Ascending aorta (tissue), 2 donors: ENCODE data around the gene CELSR1. TPM values are rescaled to one million over a fixed set of nuclear protein-coding genes. Genes with fewer than 3 reads are reported as not detected.

Source experiments
- DNase-seq, 2 donors: peaks; one replicate each; pipeline ENCODE4 v3.0.0-alpha.2; 2019; ENCODE audit warnings: low spot score in 2 of 2
- H3K27ac ChIP-seq, 2 donors: fragments of 200-600 bp; sonication (generic); one replicate each; pipeline ENCODE4 v1.5.1; 2016 to 2017; ENCODE audit warnings: mild to moderate bottlenecking in 1 of 2
- H3K27me3 ChIP-seq: fragments of 200-600 bp; sonication (generic); one replicate; pipeline ENCODE4 v1.5.1; 2017
- H3K36me3 ChIP-seq, 2 donors: fragments of 200-600 bp; sonication (generic); one replicate each; pipeline ENCODE4 v1.5.1; 2016
- H3K4me1 ChIP-seq, 2 donors: fragments of 200-600 bp; sonication (generic); one replicate each; pipeline ENCODE4 v1.5.1; 2016 to 2017; ENCODE audit warnings: mild to moderate bottlenecking in 1 of 2
- H3K4me3 ChIP-seq, 2 donors: fragments of 200-600 bp; sonication (generic); one replicate each; pipeline ENCODE4 v1.5.1; 2016 to 2017; ENCODE audit warnings: mild to moderate bottlenecking in 1 of 2
- H3K9me3 ChIP-seq, 2 donors: fragments of 200-600 bp; sonication (generic); one replicate each; pipeline ENCODE4 v1.5.1; 2016
- intact Hi-C: fragments of 100-400 bp; cut with DNase I; formaldehyde crosslinking; loops from one replicate; pipeline ENCODE4 v1.15.1; 2023
- total RNA-seq: library from RNA; depleted of rRNA; stranded (reverse); fragments of >200 nt; gene quantifications from one replicate; pipeline ENCODE4 v1.1.0, GENCODE V29; 2016
- TF ChIP-seq, protein P1 (sequence below), 3 experiments: fragments of 200-600 bp in 2 of 3; fragments of 450-650 bp in 1 of 3; sonication (generic) in 2 of 3; IDR thresholded peaks; one replicate each; pipeline ENCODE4 v1.5.1; 2016 to 2019; ENCODE audit warnings: antibody characterized with exemption in 3 of 3, mild to moderate bottlenecking in 1 of 3, moderate library complexity in 1 of 3

The CELSR1 gene
- total RNA-seq, 1 donor from 2014 or later = 10.5 TPM

DNA sequence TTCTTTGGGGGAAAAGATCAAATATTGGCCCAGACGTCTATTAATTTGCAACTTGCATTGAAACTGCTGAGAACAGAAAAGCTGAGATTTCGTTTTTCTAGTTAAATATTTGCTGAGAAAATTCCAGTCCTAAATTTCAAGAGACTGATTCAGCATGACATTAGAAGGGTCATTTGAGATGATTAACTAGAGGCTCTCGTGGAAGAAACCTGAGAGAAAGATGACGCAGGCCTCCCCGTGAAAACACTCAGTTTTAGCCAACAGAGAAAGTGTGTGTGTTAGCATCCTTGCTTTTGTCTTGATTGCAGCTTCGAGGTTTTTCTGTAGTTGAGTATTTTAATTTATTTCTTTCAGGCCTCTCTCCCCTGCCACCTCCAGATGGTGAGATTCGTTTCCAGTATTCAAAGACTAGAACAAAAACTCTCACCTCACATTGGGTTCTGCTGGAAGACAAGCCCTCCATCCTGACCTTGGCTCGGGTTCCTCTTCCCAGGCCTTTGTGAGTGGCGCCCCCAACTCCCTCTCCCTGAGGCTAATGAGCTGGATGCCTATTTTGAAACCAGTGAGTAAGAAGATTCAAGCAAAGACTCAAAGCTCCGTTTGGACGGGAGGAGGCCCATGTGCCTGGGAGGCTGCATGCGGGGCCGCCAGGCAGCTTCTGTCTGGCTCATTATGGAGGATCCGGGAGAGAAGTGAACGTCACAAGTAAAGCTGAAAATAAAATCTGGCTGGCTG is 52.4 kb downstream of the CELSR1 start:
- TF ChIP-seq, protein P1, sequence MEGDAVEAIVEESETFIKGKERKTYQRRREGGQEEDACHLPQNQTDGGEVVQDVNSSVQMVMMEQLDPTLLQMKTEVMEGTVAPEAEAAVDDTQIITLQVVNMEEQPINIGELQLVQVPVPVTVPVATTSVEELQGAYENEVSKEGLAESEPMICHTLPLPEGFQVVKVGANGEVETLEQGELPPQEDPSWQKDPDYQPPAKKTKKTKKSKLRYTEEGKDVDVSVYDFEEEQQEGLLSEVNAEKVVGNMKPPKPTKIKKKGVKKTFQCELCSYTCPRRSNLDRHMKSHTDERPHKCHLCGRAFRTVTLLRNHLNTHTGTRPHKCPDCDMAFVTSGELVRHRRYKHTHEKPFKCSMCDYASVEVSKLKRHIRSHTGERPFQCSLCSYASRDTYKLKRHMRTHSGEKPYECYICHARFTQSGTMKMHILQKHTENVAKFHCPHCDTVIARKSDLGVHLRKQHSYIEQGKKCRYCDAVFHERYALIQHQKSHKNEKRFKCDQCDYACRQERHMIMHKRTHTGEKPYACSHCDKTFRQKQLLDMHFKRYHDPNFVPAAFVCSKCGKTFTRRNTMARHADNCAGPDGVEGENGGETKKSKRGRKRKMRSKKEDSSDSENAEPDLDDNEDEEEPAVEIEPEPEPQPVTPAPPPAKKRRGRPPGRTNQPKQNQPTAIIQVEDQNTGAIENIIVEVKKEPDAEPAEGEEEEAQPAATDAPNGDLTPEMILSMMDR (IDR thresholded peaks at IDR 0.05) = no peak
- Histone ChIP-seq H3K9me3 (no peaks in the 10 kb centered on the region), H3K4me3 (no peak overlapping the region), H3K27ac (no peak overlapping the region), H3K4me1 (no peaks in the 10 kb centered on the region), H3K27me3 (no peaks in the 10 kb centered on the region), H3K36me3 (no peaks in the 10 kb centered on the region)
- DNase-seq = no peak
- intact Hi-C loops = no loop called here

DNA sequence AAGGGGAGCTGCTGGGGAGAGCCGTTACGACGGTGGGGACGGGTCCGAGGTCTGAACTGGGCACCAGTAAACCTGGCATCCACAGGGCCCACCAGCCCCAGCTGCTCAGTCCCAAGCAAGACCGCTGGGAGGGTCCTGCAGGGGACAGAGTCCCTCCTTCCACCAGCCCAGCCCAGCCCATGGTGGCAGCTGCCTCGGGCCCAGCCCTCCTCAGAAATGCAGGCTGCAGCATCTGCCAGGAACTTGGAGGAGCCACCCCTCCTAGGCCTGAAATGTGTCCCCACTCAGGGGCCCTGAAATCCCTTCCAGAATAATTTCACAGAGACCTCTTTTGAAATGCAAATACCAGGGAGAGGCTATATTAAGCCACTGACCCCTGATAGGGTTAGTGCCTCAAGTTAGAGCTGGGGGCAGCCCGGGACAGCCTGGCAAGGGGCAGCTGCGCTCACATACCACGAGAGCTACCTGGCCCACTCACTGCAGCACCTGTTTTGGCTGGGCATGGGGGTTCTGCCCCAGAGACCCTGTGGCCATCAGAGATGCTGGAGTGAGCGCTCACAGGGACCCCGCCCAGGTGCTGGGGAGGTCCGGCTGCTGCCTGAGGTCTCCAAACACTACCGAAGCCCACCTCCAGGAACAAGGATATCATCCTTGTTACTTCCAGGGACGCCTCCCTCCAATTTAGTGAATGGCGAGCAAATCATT is 53.1 kb downstream of the CELSR1 start:
- intact Hi-C loops = no loop called here
- TF ChIP-seq, protein P1 (IDR thresholded peaks at IDR 0.05) = no peak
- Histone ChIP-seq H3K36me3 (no peaks in the 10 kb centered on the region), H3K9me3 (no peaks in the 10 kb centered on the region), H3K4me3 (no peak overlapping the region), H3K4me1 (no peaks in the 10 kb centered on the region), H3K27me3 (no peaks in the 10 kb centered on the region), H3K27ac (no peak overlapping the region)
- no peak for DNase-seq

DNA sequence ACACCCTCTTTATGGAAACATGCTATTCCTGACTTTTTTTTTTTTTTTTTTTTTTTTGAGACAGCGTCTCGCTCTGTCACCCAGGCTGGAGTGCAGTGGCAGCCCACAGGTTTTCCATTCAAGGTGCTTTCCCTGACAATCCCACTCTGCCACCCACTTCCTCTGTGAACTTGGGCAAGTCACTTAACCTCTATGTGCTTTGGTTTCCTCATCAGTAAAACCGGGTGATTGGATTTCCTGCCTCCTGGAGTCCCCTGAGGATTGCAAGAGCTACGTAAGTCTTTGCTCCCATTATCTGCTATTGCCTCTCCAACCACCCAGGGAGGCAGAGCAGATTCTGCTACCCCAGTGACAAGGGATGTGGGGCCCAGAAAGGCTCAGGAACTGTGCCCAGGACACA is 54.1 kb downstream of the CELSR1 start:
- Histone ChIP-seq H3K4me1 (no peaks in the 10 kb centered on the region), H3K27me3 (no peaks in the 10 kb centered on the region), H3K4me3 (no peak overlapping the region), H3K9me3 (no peaks in the 10 kb centered on the region), H3K27ac (no peak overlapping the region), H3K36me3 (no peaks in the 10 kb centered on the region)
- intact Hi-C loops = no loop called here
- TF ChIP-seq, protein P1 (IDR thresholded peaks at IDR 0.05) = no peak
- DNase-seq = no peak

DNA sequence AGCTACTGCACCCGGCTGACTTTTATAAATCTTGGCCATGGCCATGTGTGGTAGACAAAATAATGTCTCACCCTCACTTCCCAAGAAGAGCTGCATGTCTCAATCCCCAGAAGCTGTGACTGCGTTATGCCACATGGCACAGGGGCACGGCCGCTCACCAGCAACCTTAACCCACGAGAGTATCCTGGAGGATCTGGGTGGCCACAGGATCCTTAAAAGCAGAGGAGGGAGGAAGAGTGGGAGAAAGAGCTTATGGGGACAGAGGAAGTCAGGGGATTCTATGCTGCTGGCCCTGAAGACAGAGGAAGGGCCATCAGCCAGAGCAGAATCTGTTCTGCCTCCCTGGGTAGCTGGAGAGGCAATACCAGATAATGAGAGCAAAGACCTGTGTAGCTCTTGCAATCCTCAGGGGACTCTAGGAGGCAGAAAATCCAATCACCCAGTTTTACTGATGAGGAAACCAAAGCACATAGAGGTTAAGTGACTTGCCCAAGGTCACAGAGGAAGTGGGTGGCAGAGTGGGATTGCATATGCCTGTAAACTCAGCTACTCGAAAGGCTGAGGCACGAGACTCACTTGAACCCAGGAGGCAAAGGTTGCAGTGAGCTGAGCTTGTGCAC is 55.3 kb downstream of the CELSR1 start:
- no peak overlapping the region for H3K27ac ChIP-seq
- H3K9me3 ChIP-seq = no peaks in the 10 kb centered on the region
- H3K4me3 ChIP-seq = no peak overlapping the region
- DNase-seq = no peak
- H3K36me3 ChIP-seq = no peaks in the 10 kb centered on the region
- no peaks in the 10 kb centered on the region for H3K27me3 ChIP-seq
- intact Hi-C loops = no loop called here
- TF ChIP-seq, protein P1 (IDR thresholded peaks at IDR 0.05) = no peak
- H3K4me1 ChIP-seq = no peaks in the 10 kb centered on the region

DNA sequence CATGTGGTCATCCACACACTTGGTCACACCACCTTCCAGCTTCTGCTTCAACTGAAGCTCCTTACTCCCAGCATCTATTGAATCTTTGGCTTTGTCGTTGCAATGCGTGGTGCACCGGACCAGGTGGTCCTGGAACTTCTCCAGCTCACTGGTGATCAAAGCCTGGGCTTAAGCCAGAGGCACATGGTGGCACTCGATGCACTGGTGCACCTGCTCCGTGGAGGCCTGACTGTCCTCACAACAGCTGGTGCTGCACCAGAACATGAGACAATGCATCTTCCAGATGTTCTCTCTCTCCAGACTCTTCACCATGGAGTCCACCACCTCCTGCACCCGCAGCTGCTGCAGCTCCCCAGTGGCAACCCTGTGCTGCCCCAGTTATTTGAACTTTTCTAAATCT is 56.0 kb downstream of the CELSR1 start:
- Histone ChIP-seq H3K4me1 (no peaks in the 10 kb centered on the region), H3K36me3 (no peaks in the 10 kb centered on the region), H3K9me3 (no peaks in the 10 kb centered on the region), H3K4me3 (no peak overlapping the region), H3K27ac (no peak overlapping the region), H3K27me3 (no peaks in the 10 kb centered on the region)
- intact Hi-C loops = no loop called here
- TF ChIP-seq, protein P1 (IDR thresholded peaks at IDR 0.05) = no peak
- DNase-seq = no peak
